ENCODE results near the gene IMMP2L. TPM values are rescaled to one million over a fixed set of nuclear protein-coding genes. Genes with fewer than 3 reads are reported as not detected.
"Not testable (repeated sequence)": the region's sequence is repeated elsewhere in the genome, so short reads cannot be mapped to it uniquely, and the experiment has no call there.

IMMP2L gene
- polyA plus RNA-seq, 1 donor, result 21.0 TPM

DNA sequence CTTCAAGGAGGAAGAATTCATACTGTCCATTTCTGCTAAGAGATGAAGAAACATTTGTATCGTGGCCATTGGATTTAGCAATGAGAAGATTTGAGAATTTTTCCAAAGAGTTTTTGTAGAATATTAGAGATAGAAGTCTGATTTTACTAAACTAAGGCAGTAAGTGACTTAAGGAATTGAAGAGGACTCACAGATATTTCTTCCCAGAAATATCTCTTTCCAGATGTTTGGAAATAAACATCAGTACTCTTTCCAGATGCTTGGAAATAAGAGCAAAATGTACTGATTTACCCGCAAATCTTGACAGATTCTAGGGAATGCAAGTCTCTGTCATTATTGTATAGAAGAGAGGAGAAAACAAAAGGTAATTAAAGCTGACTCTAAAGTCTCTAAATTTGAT lies 91.3 kb downstream of the IMMP2L start:
- no peak overlapping the region for H3K4me3 ChIP-seq (ENCODE audit: low read length)
- no peaks in the 10 kb centered on the region for H3K27me3 ChIP-seq (ENCODE audit: control insufficient read depth, insufficient read depth, low read length)
- WGBS (ENCODE audit: insufficient coverage, low lambda C conversion rate), result 92% methylated on average over 2 of the region's 2 CpGs
- no peaks in the 10 kb centered on the region for H3K36me3 ChIP-seq (ENCODE audit: control insufficient read depth, insufficient read depth, low read length)
- no peaks in the 10 kb centered on the region for H3K4me1 ChIP-seq (ENCODE audit: control insufficient read depth, insufficient read depth, low read length)
- no peak for DNase-seq
- H3K9me3 ChIP-seq (ENCODE audit: control insufficient read depth, low read depth, low read length), result no peaks in the 10 kb centered on the region
- no peak overlapping the region for H3K27ac ChIP-seq (ENCODE audit: low read length)

DNA sequence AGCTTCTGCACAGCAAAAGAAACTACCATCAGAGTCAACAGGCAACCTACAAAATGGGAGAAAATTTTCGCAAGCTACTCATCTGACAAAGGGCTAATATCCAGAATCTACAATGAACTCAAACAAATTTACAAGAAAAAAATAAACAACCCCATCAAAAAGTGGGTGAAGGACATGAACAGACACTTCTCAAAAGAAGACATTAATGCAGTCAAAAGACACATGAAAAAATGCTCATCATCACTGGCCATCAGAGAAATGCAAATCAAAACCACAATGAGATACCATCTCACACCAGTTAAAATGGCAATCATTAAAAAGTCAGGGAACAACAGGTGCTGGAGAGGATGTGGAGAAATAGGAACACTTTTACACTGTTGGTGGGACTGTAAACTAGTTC lies 92.4 kb downstream of the IMMP2L start:
- WGBS (ENCODE audit: insufficient coverage, low lambda C conversion rate), result no CpG with 5 or more reads among the region's 1 CpG
- not testable (repeated sequence) for H3K9me3 ChIP-seq (ENCODE audit: control insufficient read depth, low read depth, low read length); H3K36me3 ChIP-seq (ENCODE audit: control insufficient read depth, insufficient read depth, low read length); H3K4me3 ChIP-seq (ENCODE audit: low read length); H3K27me3 ChIP-seq (ENCODE audit: control insufficient read depth, insufficient read depth, low read length); DNase-seq; H3K4me1 ChIP-seq (ENCODE audit: control insufficient read depth, insufficient read depth, low read length); H3K27ac ChIP-seq (ENCODE audit: low read length)

DNA sequence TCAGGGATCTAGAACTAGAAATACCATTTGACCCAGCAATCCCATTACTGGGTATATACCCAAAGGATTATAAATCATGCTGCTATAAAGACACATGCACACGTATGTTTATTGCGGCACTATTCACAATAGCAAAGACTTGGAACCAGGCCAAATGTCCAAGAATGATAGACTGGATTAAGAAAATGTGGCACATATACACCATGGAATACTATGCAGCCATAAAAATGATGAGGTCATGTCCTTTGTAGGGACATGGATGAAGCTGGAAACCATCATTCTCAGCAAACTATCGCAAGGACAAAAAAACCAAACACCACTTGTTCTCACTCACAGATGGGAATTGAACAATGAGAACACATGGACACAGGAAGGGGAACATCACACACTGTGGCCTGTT lies 96.5 kb downstream of the IMMP2L start:
- not testable (repeated sequence) for H3K27me3 ChIP-seq (ENCODE audit: control insufficient read depth, insufficient read depth, low read length); DNase-seq; H3K9me3 ChIP-seq (ENCODE audit: control insufficient read depth, low read depth, low read length); H3K36me3 ChIP-seq (ENCODE audit: control insufficient read depth, insufficient read depth, low read length); H3K27ac ChIP-seq (ENCODE audit: low read length); H3K4me1 ChIP-seq (ENCODE audit: control insufficient read depth, insufficient read depth, low read length); H3K4me3 ChIP-seq (ENCODE audit: low read length)
- WGBS (ENCODE audit: insufficient coverage, low lambda C conversion rate), result no CpG with 5 or more reads among the region's 3 CpGs

DNA sequence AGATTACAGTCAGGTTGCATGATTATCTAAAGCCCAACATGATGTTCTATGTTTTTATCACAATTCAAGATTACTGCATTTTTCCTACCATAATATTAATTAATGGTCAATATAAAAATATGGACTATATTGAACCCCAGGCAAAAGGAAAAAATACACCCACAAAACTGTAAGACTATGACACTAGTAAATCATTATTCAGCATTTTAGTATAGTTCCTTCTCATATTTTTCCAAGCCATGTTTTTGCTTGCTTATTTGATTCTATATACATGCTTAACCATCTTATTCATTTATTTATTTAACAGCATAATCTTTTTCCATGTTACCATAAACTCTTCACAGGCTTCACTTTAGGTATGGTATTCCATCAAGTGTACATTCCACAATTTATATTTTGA lies 101.6 kb downstream of the IMMP2L start:
- no peaks in the 10 kb centered on the region for H3K4me1 ChIP-seq (ENCODE audit: control insufficient read depth, insufficient read depth, low read length)
- H3K36me3 ChIP-seq (ENCODE audit: control insufficient read depth, insufficient read depth, low read length), result no peaks in the 10 kb centered on the region
- no peaks in the 10 kb centered on the region for H3K9me3 ChIP-seq (ENCODE audit: control insufficient read depth, low read depth, low read length)
- no peak overlapping the region for H3K27ac ChIP-seq (ENCODE audit: low read length)
- DNase-seq, result no peak
- H3K4me3 ChIP-seq (ENCODE audit: low read length), result no peak overlapping the region
- no peaks in the 10 kb centered on the region for H3K27me3 ChIP-seq (ENCODE audit: control insufficient read depth, insufficient read depth, low read length)

DNA sequence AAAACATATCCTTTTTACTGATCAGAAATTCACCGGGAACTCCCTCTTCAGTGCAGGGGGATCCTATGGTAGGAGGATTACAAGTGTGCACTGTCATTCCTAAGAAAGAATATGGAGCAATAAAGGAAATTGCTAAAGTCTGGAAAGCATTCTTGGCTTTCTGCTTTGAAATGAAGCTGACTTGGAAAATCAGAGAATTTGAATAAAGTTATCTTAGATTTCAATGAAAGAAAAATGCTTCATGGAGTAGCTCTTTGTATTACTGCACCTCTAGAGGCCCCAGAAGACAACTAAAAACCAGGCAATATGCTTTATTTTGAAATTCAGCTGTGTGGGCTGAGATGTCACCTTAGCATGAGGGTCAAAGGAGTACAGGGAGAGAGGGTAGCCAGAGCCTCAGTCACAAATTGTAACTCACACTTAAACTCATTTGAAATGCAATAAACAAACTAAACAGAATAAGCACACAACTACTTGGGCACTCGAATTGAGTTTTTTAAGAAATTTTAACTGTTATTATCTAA lies 102.5 kb downstream of the IMMP2L start:
- Histone ChIP-seq H3K9me3 (ENCODE audit: control insufficient read depth, low read depth, low read length) (no peaks in the 10 kb centered on the region), H3K27me3 (ENCODE audit: control insufficient read depth, insufficient read depth, low read length) (no peaks in the 10 kb centered on the region)
- WGBS (ENCODE audit: insufficient coverage, low lambda C conversion rate), result 67% methylated on average over 1 of the region's 2 CpGs

GRCh38 chr7:111459065-111459756 lies 103.1 kb downstream of the IMMP2L start:
- Histone ChIP-seq H3K4me1 (ENCODE audit: control insufficient read depth, insufficient read depth, low read length) (no peaks in the 10 kb centered on the region), H3K4me3 (ENCODE audit: low read length) (no peak overlapping the region), H3K9me3 (ENCODE audit: control insufficient read depth, low read depth, low read length) (no peaks in the 10 kb centered on the region), H3K36me3 (ENCODE audit: control insufficient read depth, insufficient read depth, low read length) (no peaks in the 10 kb centered on the region), H3K27me3 (ENCODE audit: control insufficient read depth, insufficient read depth, low read length) (no peaks in the 10 kb centered on the region), H3K27ac (ENCODE audit: low read length) (no peak overlapping the region)
- DNase-seq, result no peak
- no CpG with 5 or more reads among the region's 2 CpGs for WGBS (ENCODE audit: insufficient coverage, low lambda C conversion rate)

More for the DNA sequence above, 102.5 kb downstream of the IMMP2L start:
- H3K4me1 ChIP-seq (ENCODE audit: control insufficient read depth, insufficient read depth, low read length), result no peaks in the 10 kb centered on the region
- H3K36me3 ChIP-seq (ENCODE audit: control insufficient read depth, insufficient read depth, low read length), result no peaks in the 10 kb centered on the region
- DNase-seq, result no peak
- H3K4me3 ChIP-seq (ENCODE audit: low read length), result no peak overlapping the region
- no peak overlapping the region for H3K27ac ChIP-seq (ENCODE audit: low read length)

GRCh38 chr7:111450705-111451104 lies 111.6 kb downstream of the IMMP2L start:
- H3K4me3 ChIP-seq (ENCODE audit: low read length); DNase-seq; H3K27me3 ChIP-seq (ENCODE audit: control insufficient read depth, insufficient read depth, low read length); H3K27ac ChIP-seq (ENCODE audit: low read length); H3K4me1 ChIP-seq (ENCODE audit: control insufficient read depth, insufficient read depth, low read length); H3K9me3 ChIP-seq (ENCODE audit: control insufficient read depth, low read depth, low read length); H3K36me3 ChIP-seq (ENCODE audit: control insufficient read depth, insufficient read depth, low read length): not testable (repeated sequence)
- WGBS (ENCODE audit: insufficient coverage, low lambda C conversion rate), result no CpG with 5 or more reads among the region's 2 CpGs

DNA sequence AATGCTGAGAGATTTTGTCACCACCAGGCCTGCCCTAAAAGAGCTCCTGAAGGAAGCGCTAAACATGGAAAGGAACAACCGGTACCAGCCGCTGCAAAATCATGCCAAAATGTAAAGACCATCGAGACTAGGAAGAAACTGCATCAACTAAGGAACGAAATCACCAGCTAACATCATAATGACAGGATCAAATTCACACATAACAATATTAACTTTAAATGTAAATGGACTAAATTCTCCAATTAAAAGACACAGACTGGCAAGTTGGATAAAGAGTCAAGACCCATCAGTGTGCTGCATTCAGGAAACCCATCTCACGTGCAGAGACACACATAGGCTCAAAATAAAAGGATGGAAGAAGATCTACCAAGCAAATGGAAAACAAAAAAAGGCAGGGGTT lies 114.8 kb downstream of the IMMP2L start:
- H3K4me3 ChIP-seq (ENCODE audit: low read length); H3K27me3 ChIP-seq (ENCODE audit: control insufficient read depth, insufficient read depth, low read length); H3K27ac ChIP-seq (ENCODE audit: low read length); DNase-seq; H3K36me3 ChIP-seq (ENCODE audit: control insufficient read depth, insufficient read depth, low read length); H3K9me3 ChIP-seq (ENCODE audit: control insufficient read depth, low read depth, low read length); H3K4me1 ChIP-seq (ENCODE audit: control insufficient read depth, insufficient read depth, low read length): not testable (repeated sequence)
- WGBS (ENCODE audit: insufficient coverage, low lambda C conversion rate), result no CpG with 5 or more reads among the region's 6 CpGs

DNA sequence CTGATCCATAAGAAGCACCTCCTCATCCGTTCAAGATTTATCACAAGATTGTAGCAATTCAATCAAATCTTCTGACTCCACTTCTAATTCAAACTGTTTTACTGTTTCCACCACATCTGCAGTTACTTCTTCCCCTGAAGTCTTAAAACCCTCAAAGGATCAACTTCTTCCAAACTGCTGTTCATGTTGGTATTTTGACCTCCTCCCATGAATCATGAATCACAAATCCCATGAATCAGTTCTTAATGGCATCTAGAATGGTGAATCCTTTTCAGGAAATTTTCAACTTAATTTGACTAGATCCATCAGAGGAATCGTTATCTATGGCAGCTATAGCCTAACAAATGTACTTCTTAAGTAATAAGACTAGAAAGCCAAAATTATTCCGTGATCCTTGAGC lies 122.3 kb downstream of the IMMP2L start:
- WGBS (ENCODE audit: insufficient coverage, low lambda C conversion rate), result 100% methylated on average over 2 of the region's 3 CpGs
- H3K36me3 ChIP-seq (ENCODE audit: control insufficient read depth, insufficient read depth, low read length), result no peaks in the 10 kb centered on the region
- no peaks in the 10 kb centered on the region for H3K4me1 ChIP-seq (ENCODE audit: control insufficient read depth, insufficient read depth, low read length)
- peaks cover 5% of the 10 kb centered on the region for H3K9me3 ChIP-seq (ENCODE audit: control insufficient read depth, low read depth, low read length)
- DNase-seq, result no peak
- no peaks in the 10 kb centered on the region for H3K27me3 ChIP-seq (ENCODE audit: control insufficient read depth, insufficient read depth, low read length)
- H3K4me3 ChIP-seq (ENCODE audit: low read length), result no peak overlapping the region
- H3K27ac ChIP-seq (ENCODE audit: low read length), result no peak overlapping the region

- peak in 1 of 2 donors; percentile 1 for DNase-seq
- 81% methylated on average over 2 of the region's 3 CpGs for WGBS (ENCODE audit: insufficient coverage, low lambda C conversion rate)
- no peak overlapping the region for H3K27ac ChIP-seq (ENCODE audit: low read length)
Measured at GRCh38 chr7:111438369-111439289, 123.7 kb downstream of the IMMP2L start.

More at GRCh38 chr7:111438369-111439289, 123.7 kb downstream of the IMMP2L start:
- Histone ChIP-seq H3K36me3 (ENCODE audit: control insufficient read depth, insufficient read depth, low read length) (no peaks in the 10 kb centered on the region), H3K9me3 (ENCODE audit: control insufficient read depth, low read depth, low read length) (peaks cover 10% of the 10 kb centered on the region), H3K4me3 (ENCODE audit: low read length) (no peak overlapping the region), H3K27me3 (ENCODE audit: control insufficient read depth, insufficient read depth, low read length) (no peaks in the 10 kb centered on the region), H3K4me1 (ENCODE audit: control insufficient read depth, insufficient read depth, low read length) (no peaks in the 10 kb centered on the region)
